Measurements from ENCODE around the gene EVI5.

DNA sequence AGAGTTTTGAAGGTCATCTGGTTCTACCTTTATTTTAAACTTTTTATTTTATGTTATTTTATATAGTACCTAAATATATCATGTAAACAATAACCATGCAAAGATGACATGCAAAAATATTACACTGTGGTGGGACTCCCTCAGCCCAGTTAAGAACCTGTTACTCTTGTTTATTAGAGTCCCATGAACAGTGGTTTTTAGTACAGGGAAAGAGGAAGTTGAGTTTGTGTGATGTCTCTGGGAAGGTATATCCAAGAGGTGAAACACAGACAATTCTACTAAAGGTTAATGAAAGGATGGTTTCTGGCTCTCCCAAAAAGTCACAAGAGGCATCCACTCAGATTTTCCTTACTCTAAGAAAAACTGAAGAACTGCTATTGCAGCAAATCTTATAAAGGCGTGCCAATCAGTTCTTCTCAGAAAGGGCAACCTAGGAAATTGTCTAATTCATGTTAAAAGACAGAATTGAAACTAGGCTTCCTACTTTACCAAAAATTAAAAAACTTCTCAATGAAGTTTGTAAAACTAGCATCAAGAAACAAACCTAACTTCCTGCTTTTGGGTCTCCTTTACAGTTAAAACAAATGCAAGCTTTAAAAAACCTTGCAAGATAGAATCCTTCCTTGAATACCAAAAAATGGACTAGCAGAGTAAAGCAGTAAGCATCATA, 318.1 kb downstream of the EVI5 start:
- TF ChIP-seq, protein P1, sequence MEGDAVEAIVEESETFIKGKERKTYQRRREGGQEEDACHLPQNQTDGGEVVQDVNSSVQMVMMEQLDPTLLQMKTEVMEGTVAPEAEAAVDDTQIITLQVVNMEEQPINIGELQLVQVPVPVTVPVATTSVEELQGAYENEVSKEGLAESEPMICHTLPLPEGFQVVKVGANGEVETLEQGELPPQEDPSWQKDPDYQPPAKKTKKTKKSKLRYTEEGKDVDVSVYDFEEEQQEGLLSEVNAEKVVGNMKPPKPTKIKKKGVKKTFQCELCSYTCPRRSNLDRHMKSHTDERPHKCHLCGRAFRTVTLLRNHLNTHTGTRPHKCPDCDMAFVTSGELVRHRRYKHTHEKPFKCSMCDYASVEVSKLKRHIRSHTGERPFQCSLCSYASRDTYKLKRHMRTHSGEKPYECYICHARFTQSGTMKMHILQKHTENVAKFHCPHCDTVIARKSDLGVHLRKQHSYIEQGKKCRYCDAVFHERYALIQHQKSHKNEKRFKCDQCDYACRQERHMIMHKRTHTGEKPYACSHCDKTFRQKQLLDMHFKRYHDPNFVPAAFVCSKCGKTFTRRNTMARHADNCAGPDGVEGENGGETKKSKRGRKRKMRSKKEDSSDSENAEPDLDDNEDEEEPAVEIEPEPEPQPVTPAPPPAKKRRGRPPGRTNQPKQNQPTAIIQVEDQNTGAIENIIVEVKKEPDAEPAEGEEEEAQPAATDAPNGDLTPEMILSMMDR (IDR thresholded peaks at IDR 0.05; ENCODE audit: insufficient read depth, low read depth, low read length), result no peak
- no peak for TF ChIP-seq EZH2 (IDR thresholded peaks at IDR 0.05; ENCODE audit: insufficient read depth, low read length)
